HG02981 (cell line): ENCODE measurements around the gene SMARCC1.

ENCODE experiments used
- ATAC-seq: cut with Tn5 transposase; IDR thresholded peaks from one replicate; pipeline ENCODE4 v1.9.1; 2021; ENCODE audit warnings: mild to moderate bottlenecking, moderate library complexity; ENCODE audit not compliant: unreplicated experiment

SMARCC1 gene

GRCh38 chr3:47705391-47705790 is 76.3 kb downstream of the SMARCC1 start:
- no peak for ATAC-seq

GRCh38 chr3:47704237-47704612 is 77.5 kb downstream of the SMARCC1 start:
- ATAC-seq: no peak

- ATAC-seq: no peak
Measured at GRCh38 chr3:47701388-47701787, 80.3 kb downstream of the SMARCC1 start.

GRCh38 chr3:47692158-47692557 is 89.5 kb downstream of the SMARCC1 start:
- ATAC-seq: no peak

- ATAC-seq: no peak
Measured at GRCh38 chr3:47688488-47688887, 93.2 kb downstream of the SMARCC1 start.

- no peak for ATAC-seq
Measured at GRCh38 chr3:47685037-47685436, 96.7 kb downstream of the SMARCC1 start.

- no peak for ATAC-seq
Measured at GRCh38 chr3:47681016-47681415, 100.7 kb downstream of the SMARCC1 start.

GRCh38 chr3:47678446-47679338 is 103.0 kb downstream of the SMARCC1 start:
- ATAC-seq: no peak

GRCh38 chr3:47669026-47669749 is 112.5 kb downstream of the SMARCC1 start:
- no peak for ATAC-seq

GRCh38 chr3:47666118-47666517 is 115.6 kb downstream of the SMARCC1 start:
- ATAC-seq: no peak

GRCh38 chr3:47664519-47664918 is 117.2 kb downstream of the SMARCC1 start:
- no peak for ATAC-seq

- ATAC-seq: no peak
Measured at GRCh38 chr3:47663630-47664240, 118.0 kb downstream of the SMARCC1 start.

GRCh38 chr3:47661121-47661752 is 120.5 kb downstream of the SMARCC1 start:
- ATAC-seq: no peak

GRCh38 chr3:47658444-47658843 is 123.2 kb downstream of the SMARCC1 start:
- no peak for ATAC-seq

GRCh38 chr3:47652142-47652541 is 129.6 kb downstream of the SMARCC1 start:
- ATAC-seq: no peak

- no peak for ATAC-seq
Measured at GRCh38 chr3:47650294-47650693, 131.4 kb downstream of the SMARCC1 start.

GRCh38 chr3:47647550-47647949 is 134.1 kb downstream of the SMARCC1 start:
- ATAC-seq: no peak

GRCh38 chr3:47646362-47646761 is 135.3 kb downstream of the SMARCC1 start:
- no peak for ATAC-seq

- no peak for ATAC-seq
Measured at GRCh38 chr3:47645551-47645950, 136.1 kb downstream of the SMARCC1 start.

- ATAC-seq: no peak
Measured at GRCh38 chr3:47643092-47643491, 138.6 kb downstream of the SMARCC1 start.

- ATAC-seq: no peak
Measured at GRCh38 chr3:47641739-47642138, 140.0 kb downstream of the SMARCC1 start.
